Measurements from ENCODE around the gene FREM1.

Gene FREM1

GRCh38 chr9:14813336-14814248, 96.6 kb downstream of the FREM1 start:
- DNase-seq (ENCODE audit: low spot score), result no peak

GRCh38 chr9:14812806-14813205, 97.4 kb downstream of the FREM1 start:
- DNase-seq (ENCODE audit: low spot score), result no peak

GRCh38 chr9:14811844-14812243, 98.4 kb downstream of the FREM1 start:
- no peak for DNase-seq (ENCODE audit: low spot score)

- DNase-seq (ENCODE audit: low spot score), result no peak
Measured at GRCh38 chr9:14806941-14807520, 103.2 kb downstream of the FREM1 start.

- DNase-seq (ENCODE audit: low spot score), result no peak
Measured at GRCh38 chr9:14799030-14799429, 111.2 kb downstream of the FREM1 start.

GRCh38 chr9:14797435-14797834, 112.8 kb downstream of the FREM1 start:
- DNase-seq (ENCODE audit: low spot score), result no peak

- no peak for DNase-seq (ENCODE audit: low spot score)
Measured at GRCh38 chr9:14793389-14793788, 116.8 kb downstream of the FREM1 start.

GRCh38 chr9:14790628-14791027, 119.6 kb downstream of the FREM1 start:
- DNase-seq (ENCODE audit: low spot score), result no peak

- no peak for DNase-seq (ENCODE audit: low spot score)
Measured at GRCh38 chr9:14788846-14789245, 121.4 kb downstream of the FREM1 start.

- DNase-seq (ENCODE audit: low spot score), result no peak
Measured at GRCh38 chr9:14783358-14783757, 126.9 kb downstream of the FREM1 start.

- no peak for DNase-seq (ENCODE audit: low spot score)
Measured at GRCh38 chr9:14782286-14783051, 127.8 kb downstream of the FREM1 start.

GRCh38 chr9:14780693-14781092, 129.5 kb downstream of the FREM1 start:
- DNase-seq (ENCODE audit: low spot score), result no peak

- DNase-seq (ENCODE audit: low spot score), result no peak
Measured at GRCh38 chr9:14780251-14780650, 130.0 kb downstream of the FREM1 start.

GRCh38 chr9:14779566-14780022, 130.6 kb downstream of the FREM1 start:
- DNase-seq (ENCODE audit: low spot score), result no peak

GRCh38 chr9:14778565-14778964, 131.7 kb downstream of the FREM1 start:
- DNase-seq (ENCODE audit: low spot score), result no peak

GRCh38 chr9:14775917-14776316, 134.3 kb downstream of the FREM1 start:
- no peak for DNase-seq (ENCODE audit: low spot score)

GRCh38 chr9:14770592-14770991, 139.6 kb downstream of the FREM1 start:
- no peak for DNase-seq (ENCODE audit: low spot score)

- DNase-seq (ENCODE audit: low spot score), result no peak
Measured at GRCh38 chr9:14769230-14769571, 141.0 kb downstream of the FREM1 start.

GRCh38 chr9:14768405-14769229, 141.6 kb downstream of the FREM1 start:
- DNase-seq (ENCODE audit: low spot score), result no peak

GRCh38 chr9:14766299-14766698, 143.9 kb downstream of the FREM1 start:
- DNase-seq (ENCODE audit: low spot score), result no peak

- DNase-seq (ENCODE audit: low spot score), result no peak
Measured at GRCh38 chr9:14761584-14761983, 148.6 kb downstream of the FREM1 start.

- no peak for DNase-seq (ENCODE audit: low spot score)
Measured at GRCh38 chr9:14760060-14760459, 150.2 kb downstream of the FREM1 start.

All from ecto neural progenitor cell (in vitro differentiated cells).